Ovary (tissue), 3 donors: ENCODE results near the gene MCM3AP.

Experiments used
- EP300 ChIP-seq: sonication (generic); formaldehyde crosslinking; IDR thresholded peaks from one replicate; pipeline ENCODE4 v1.6.1; 2017; ENCODE audit warnings: antibody characterized with exemption
- POLR2A ChIP-seq: fragments of 450-650 bp; IDR thresholded peaks from one replicate; pipeline ENCODE4 v1.6.1; 2017; ENCODE audit warnings: antibody characterized with exemption, mild to moderate bottlenecking, moderate library complexity
- TF ChIP-seq, protein P1 (sequence below), 3 donors: fragments of 450-650 bp in 2 of 3; fragments of 200-600 bp in 1 of 3; IDR thresholded peaks; one replicate each; pipeline versions ENCODE4 v1.5.1 to v1.8.0; 2016 to 2022; ENCODE audit warnings: antibody characterized with exemption in 3 of 3, mild to moderate bottlenecking in 1 of 3
- donor health status: DM: no; HTN: no; CAD: no.

DNA sequence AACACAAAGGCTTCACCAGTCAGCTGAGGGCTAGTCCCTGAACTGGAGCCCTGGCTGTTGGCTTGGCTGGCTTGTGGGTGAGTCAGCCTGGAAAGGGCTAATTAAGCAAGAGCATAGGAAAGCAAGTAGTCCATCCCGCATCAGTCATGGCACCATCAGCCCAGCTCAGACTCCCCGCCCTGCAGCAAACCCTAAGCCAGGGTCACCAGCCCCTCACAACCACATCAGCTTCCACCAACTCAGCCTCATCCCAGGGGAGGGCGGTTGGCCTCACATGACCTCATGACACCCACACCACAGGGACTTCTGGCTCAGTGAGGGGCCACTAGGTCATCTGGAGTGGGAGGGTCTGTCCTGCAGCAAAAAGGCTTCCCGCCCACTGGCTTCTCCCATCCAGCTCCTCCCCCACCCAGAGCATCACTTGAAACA is 94.1 kb downstream of the MCM3AP start:
- TF ChIP-seq, protein P1, sequence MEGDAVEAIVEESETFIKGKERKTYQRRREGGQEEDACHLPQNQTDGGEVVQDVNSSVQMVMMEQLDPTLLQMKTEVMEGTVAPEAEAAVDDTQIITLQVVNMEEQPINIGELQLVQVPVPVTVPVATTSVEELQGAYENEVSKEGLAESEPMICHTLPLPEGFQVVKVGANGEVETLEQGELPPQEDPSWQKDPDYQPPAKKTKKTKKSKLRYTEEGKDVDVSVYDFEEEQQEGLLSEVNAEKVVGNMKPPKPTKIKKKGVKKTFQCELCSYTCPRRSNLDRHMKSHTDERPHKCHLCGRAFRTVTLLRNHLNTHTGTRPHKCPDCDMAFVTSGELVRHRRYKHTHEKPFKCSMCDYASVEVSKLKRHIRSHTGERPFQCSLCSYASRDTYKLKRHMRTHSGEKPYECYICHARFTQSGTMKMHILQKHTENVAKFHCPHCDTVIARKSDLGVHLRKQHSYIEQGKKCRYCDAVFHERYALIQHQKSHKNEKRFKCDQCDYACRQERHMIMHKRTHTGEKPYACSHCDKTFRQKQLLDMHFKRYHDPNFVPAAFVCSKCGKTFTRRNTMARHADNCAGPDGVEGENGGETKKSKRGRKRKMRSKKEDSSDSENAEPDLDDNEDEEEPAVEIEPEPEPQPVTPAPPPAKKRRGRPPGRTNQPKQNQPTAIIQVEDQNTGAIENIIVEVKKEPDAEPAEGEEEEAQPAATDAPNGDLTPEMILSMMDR (IDR thresholded peaks at IDR 0.05), result no peak
- TF ChIP-seq POLR2A, result no peak
- no peak for TF ChIP-seq EP300
